22Rv1 (cell line): ENCODE data around the gene KIRREL3.

Experiments
- CTCF ChIP-seq: fragments of 450-650 bp; IDR thresholded peaks from 2 replicates; pipeline ENCODE4 v1.5.1; 2017; ENCODE audit warnings: mild to moderate bottlenecking
- ZFX ChIP-seq: fragments of 450-650 bp; IDR thresholded peaks from 2 replicates; pipeline ENCODE4 v1.6.1; 2017; ENCODE audit warnings: antibody characterized with exemption, borderline replicate concordance

- TF ChIP-seq CTCF (no peak), ZFX (no peak)
Observed at GRCh38 chr11:126467471-126467870, 533.1 kb downstream of the KIRREL3 start.
